SK-N-SH (cell line): ENCODE data around the gene USP28. TPM values are rescaled to one million over a fixed set of nuclear protein-coding genes. Genes with fewer than 3 reads are reported as not detected.

Experiments
- CTCF ChIA-PET: fragments of 300-600, 350-600 bp; formaldehyde crosslinking; extraction: SDS; loops from one replicate; lab custom pipeline; 2021; lab: Yijun Ruan, JAX
- POLR2A ChIA-PET: fragments of 350-600 bp; sonication (Branson Sonifier 250); formaldehyde crosslinking; extraction: SDS; loops from one replicate; lab custom pipeline; 2020; ENCODE audit warnings: antibody characterized with exemption, inconsistent platforms; lab: Yijun Ruan, JAX
- DNase-seq: peaks from one replicate; pipeline ENCODE4 v3.0.0; 2012
- H2AFZ ChIP-seq: fragments of 200-600 bp; sonication (generic); 2 replicates; pipeline ENCODE4 v1.8.1; 2016; ENCODE audit warnings: antibody characterized with exemption, mild to moderate bottlenecking, low read depth
- H3F3A ChIP-seq: fragments of 200-600 bp; sonication (generic); replicated peaks from 2 replicates; pipeline ENCODE3; 2016; ENCODE audit warnings: antibody characterized with exemption, mild to moderate bottlenecking; ENCODE audit not compliant: insufficient read depth
- H3K27ac ChIP-seq, 2 experiments: fragments of 200-500 bp in 1 of 2; fragments of 200-600 bp in 1 of 2; sonication (Bioruptor generic) in 1 of 2; sonication (generic), shearing (Covaris generic) in 1 of 2; 2 replicates each; pipeline versions ENCODE4 v1.5.1 to v1.6.1; 2014 to 2016; ENCODE audit warnings: low read depth in 2 of 2, inconsistent platforms in 1 of 2, low read length in 1 of 2, mild to moderate bottlenecking in 1 of 2, mixed read lengths in 1 of 2
- H3K27me3 ChIP-seq: fragments of 200-600 bp; sonication (generic), shearing (Covaris generic); 2 replicates; pipeline ENCODE4 v1.6.1; 2016; ENCODE audit warnings: mixed run types; ENCODE audit not compliant: insufficient read depth
- H3K36me3 ChIP-seq, 2 experiments: fragments of 200-500 bp in 1 of 2; fragments of 200-600 bp in 1 of 2; sonication (Bioruptor generic) in 1 of 2; sonication (generic) in 1 of 2; replicated peaks in 1 of 2; 2 replicates each; pipeline versions ENCODE3 to v1.5.1; 2014 to 2016; ENCODE audit warnings: low read length in 1 of 2, mild to moderate bottlenecking in 1 of 2; ENCODE audit not compliant: insufficient read depth in 2 of 2, control insufficient read depth in 1 of 2
- H3K4me1 ChIP-seq, 2 experiments: fragments of 200-500 bp in 1 of 2; fragments of 200-600 bp in 1 of 2; sonication (Bioruptor generic) in 1 of 2; sonication (generic), shearing (Covaris generic) in 1 of 2; 2 replicates each; pipeline versions ENCODE4 v1.5.1 to v1.6.1; 2014 to 2016; ENCODE audit warnings: low read depth in 1 of 2, low read length in 1 of 2, mixed run types in 1 of 2; ENCODE audit not compliant: insufficient read depth in 2 of 2, control insufficient read depth in 1 of 2
- H3K4me2 ChIP-seq: fragments of 200-600 bp; sonication (generic), shearing (Covaris generic); 2 replicates; pipeline ENCODE4 v1.6.1; 2017; ENCODE audit warnings: mixed run types
- H3K4me3 ChIP-seq, 2 experiments: fragments of 200-500 bp in 1 of 2; fragments of 200-600 bp in 1 of 2; sonication (Bioruptor generic) in 1 of 2; sonication (generic), shearing (Covaris generic) in 1 of 2; 2 replicates each; pipeline versions ENCODE4 v1.5.1 to v1.8.1; 2014 to 2016; ENCODE audit warnings: low read depth in 2 of 2, inconsistent platforms in 1 of 2, low read length in 1 of 2, mild to moderate bottlenecking in 1 of 2, mixed read lengths in 1 of 2, moderate library complexity in 1 of 2
- H3K79me2 ChIP-seq: fragments of 200-600 bp; sonication (generic); 2 replicates; pipeline ENCODE4 v1.8.1; 2017; ENCODE audit warnings: mild to moderate bottlenecking; ENCODE audit not compliant: insufficient read depth
- H3K9ac ChIP-seq: fragments of 200-600 bp; sonication (generic); 2 replicates; pipeline ENCODE4 v1.6.1; 2017; ENCODE audit warnings: mixed run types
- H3K9me2 ChIP-seq: fragments of 200-600 bp; sonication (generic); 2 replicates; pipeline ENCODE4 v1.6.1; 2017; ENCODE audit warnings: mixed run types
- H3K9me3 ChIP-seq: fragments of 200-600 bp; sonication (generic); 2 replicates; pipeline ENCODE4 v1.6.1; 2017; ENCODE audit warnings: mixed run types, mild to moderate bottlenecking, moderate library complexity
- H4K20me1 ChIP-seq: fragments of 200-600 bp; sonication (generic); 2 replicates; pipeline ENCODE4 v1.6.1; 2017; ENCODE audit warnings: mild to moderate bottlenecking, mixed run types; ENCODE audit not compliant: insufficient read depth
- CHD2 ChIP-seq: fragments of 150-350 bp; IDR thresholded peaks from 2 replicates; pipeline ENCODE4 v1.6.1; 2018; ENCODE audit warnings: low read length; ENCODE audit not compliant: partially characterized antibody
- CTCF ChIP-seq: fragments of 200-600 bp; sonication (generic); IDR thresholded peaks from 2 replicates; pipeline ENCODE4 v1.6.1; 2017; ENCODE audit warnings: antibody characterized with exemption, mild to moderate bottlenecking, moderate library complexity
- FOSL2 ChIP-seq: IDR thresholded peaks from 2 replicates; pipeline ENCODE4 v1.4.0; 2012; ENCODE audit warnings: low read depth, mild to moderate bottlenecking, moderate library complexity, borderline replicate concordance
- FOXM1 ChIP-seq: IDR thresholded peaks from 2 replicates; pipeline ENCODE4 v1.4.0; 2012; ENCODE audit warnings: low read depth, mild to moderate bottlenecking
- IRF3 ChIP-seq: fragments of 150-350 bp; IDR thresholded peaks from 2 replicates; pipeline ENCODE4 v1.6.1; 2016; ENCODE audit warnings: mild to moderate bottlenecking, low read depth, low read length
- MEF2A ChIP-seq: IDR thresholded peaks from 2 replicates; pipeline ENCODE4 v1.4.0; 2012; ENCODE audit warnings: low read depth, borderline replicate concordance
- NFIC ChIP-seq: IDR thresholded peaks from 2 replicates; pipeline ENCODE4 v1.4.0; 2012; ENCODE audit warnings: borderline replicate concordance
- PBX3 ChIP-seq: IDR thresholded peaks from 2 replicates; pipeline ENCODE4; 2012
- POLR2AphosphoS5 ChIP-seq: IDR thresholded peaks from 2 replicates; pipeline ENCODE4 v1.6.1; 2012; ENCODE audit warnings: low read depth, low read length
- RAD21 ChIP-seq: IDR thresholded peaks from 2 replicates; pipeline ENCODE4 v1.6.1; 2012; ENCODE audit warnings: mild to moderate bottlenecking, low read length
- RFX5 ChIP-seq: IDR thresholded peaks from 2 replicates; pipeline ENCODE4 v1.6.1; 2012; ENCODE audit warnings: mild to moderate bottlenecking, improper control_type of control experiment, low read length
- RXRA ChIP-seq: IDR thresholded peaks from 2 replicates; pipeline ENCODE4 v1.4.0; 2012; ENCODE audit warnings: low read depth, mild to moderate bottlenecking, borderline replicate concordance
- SIN3A ChIP-seq: IDR thresholded peaks from 2 replicates; pipeline ENCODE4 v1.6.1; 2012; ENCODE audit warnings: low read depth, mild to moderate bottlenecking, low read length, moderate library complexity, borderline replicate concordance
- SMC3 ChIP-seq: IDR thresholded peaks from 2 replicates; pipeline ENCODE4 v1.6.1; 2012; ENCODE audit warnings: low read depth, low read length, improper control_type of control experiment
- TCF12 ChIP-seq: IDR thresholded peaks from 2 replicates; pipeline ENCODE4 v1.4.0; 2012
- USF2 ChIP-seq: fragments of 150-350 bp; IDR thresholded peaks from 2 replicates; pipeline ENCODE4 v1.6.1; 2017; ENCODE audit warnings: antibody characterized with exemption, low read length, low read depth, borderline replicate concordance
- YY1 ChIP-seq: IDR thresholded peaks from 2 replicates; pipeline ENCODE4 v1.4.0; 2012; ENCODE audit warnings: low read depth, mild to moderate bottlenecking
- ZBTB33 ChIP-seq: IDR thresholded peaks from 2 replicates; pipeline ENCODE4 v1.4.0; 2012; ENCODE audit warnings: low read depth, borderline replicate concordance
- WGBS: methylation state at CpG from one replicate; pipeline ENCODE4 v1.1.6; 2017; ENCODE audit warnings: low lambda C conversion rate; 5-methylcytosine and 5-hydroxymethylcytosine counted together
- polyA plus RNA-seq, 3 experiments: library from polyadenylated mRNA; depleted of rRNA; stranded (reverse); fragments of >200 nt; gene quantifications; 2 replicates each; pipeline ENCODE4 v1.2.3, GENCODE V29; 2012

USP28 gene
- polyA plus RNA-seq, 1 of the 3 experiments (the other 2 are of a cell fraction): 20.0 TPM

GRCh38 chr11:113856966-113857759, 18.2 kb downstream of the USP28 start:
- peaks cover 40% of the 10 kb centered on the region for H3K79me2 ChIP-seq
- no peaks in the 10 kb centered on the region for H3K27me3 ChIP-seq
- H3K4me1 ChIP-seq: peaks cover 0 to 1% of the 10 kb centered on the region in 2 experiments; a peak in 1 of 4 replicates
- H3K9me3 ChIP-seq: no peaks in the 10 kb centered on the region
- no peak for TF ChIP-seq RFX5
- TF ChIP-seq PBX3: no peak
- no peak for TF ChIP-seq CHD2
- TF ChIP-seq USF2: no peak
- TF ChIP-seq FOXM1: no peak
- no peak for TF ChIP-seq SIN3A
- TF ChIP-seq POLR2AphosphoS5: no peak
- no peak for TF ChIP-seq IRF3
- TF ChIP-seq NFIC: no peak
- no peak overlapping the region for H3K4me3 ChIP-seq
- no peaks in the 10 kb centered on the region for H4K20me1 ChIP-seq
- POLR2A ChIA-PET: no interaction called here
- DNase-seq: no peak
- H3F3A ChIP-seq: peaks cover 5% of the 10 kb centered on the region
- CTCF ChIA-PET: no interaction called here
- H3K9ac ChIP-seq: no peak overlapping the region
- 98% methylated on average over 5 of the region's 5 CpGs for WGBS
- no peaks in the 10 kb centered on the region for H3K9me2 ChIP-seq
- no peak overlapping the region for H3K27ac ChIP-seq
- H3K4me2 ChIP-seq: no peak overlapping the region
- no peak overlapping the region for H2AFZ ChIP-seq
- H3K36me3 ChIP-seq: peaks cover 0 to 3% of the 10 kb centered on the region in 2 experiments

- ChIA-PET CTCF (interaction anchor here (1.6 kb wide), 1 partner anchor 41 kb away, joined by 4 read pairs; no protein-coding TSS in a partner anchor), POLR2A (no interaction called here)
- no peaks in the 10 kb centered on the region for H3K27me3 ChIP-seq
- no peak overlapping the region for H3K27ac ChIP-seq
- no peaks in the 10 kb centered on the region for H3K9me2 ChIP-seq
- no peak overlapping the region for H3K4me2 ChIP-seq
- no peaks in the 10 kb centered on the region for H3K9me3 ChIP-seq
- DNase-seq: no peak
- H3F3A ChIP-seq: peaks cover 5% of the 10 kb centered on the region
- no peaks in the 10 kb centered on the region for H4K20me1 ChIP-seq
- peaks cover 33% of the 10 kb centered on the region; the same call in 1 of the 2 replicates for H3K79me2 ChIP-seq
- H3K4me3 ChIP-seq: no peak overlapping the region
- no peaks in the 10 kb centered on the region for H3K4me1 ChIP-seq
- peaks cover 5 to 8% of the 10 kb centered on the region in 2 experiments for H3K36me3 ChIP-seq
- no peak overlapping the region for H3K9ac ChIP-seq
- 94% methylated on average over 6 of the region's 6 CpGs for WGBS
- H2AFZ ChIP-seq: no peak overlapping the region
- no peak for TF ChIP-seq YY1
- TF ChIP-seq CTCF: no peak
- TF ChIP-seq SMC3: no peak
- TF ChIP-seq NFIC: no peak
- no peak for TF ChIP-seq TCF12
- TF ChIP-seq POLR2AphosphoS5: no peak
- TF ChIP-seq PBX3: no peak
- no peak for TF ChIP-seq MEF2A
- no peak for TF ChIP-seq CHD2
- TF ChIP-seq FOSL2: no peak
- TF ChIP-seq RAD21: no peak
- no peak for TF ChIP-seq RXRA
- no peak for TF ChIP-seq ZBTB33
- TF ChIP-seq FOXM1: no peak
These were observed 19.6 kb downstream of the USP28 start for GRCh38 chr11:113855803-113856202.
